Astrocyte (in vitro differentiated cells and primary cell): ENCODE results near the gene TMEM151A. TPM values are rescaled to one million over a fixed set of nuclear protein-coding genes. Genes with fewer than 3 reads are reported as not detected.

Source experiments
- DNase-seq: peaks from one replicate; pipeline ENCODE4 v3.0.0-alpha.2; 2010; ENCODE audit warnings: low read depth
- FAIRE-seq: peaks from 2 replicates; lab custom pipeline; 2011; peaks lifted over from hg19 to GRCh38; lab: Jason Lieb, UNC
- H2AFZ ChIP-seq: 2 replicates; pipeline ENCODE4 v1.6.0; 2012; ENCODE audit warnings: low read depth, low read length, inconsistent platforms
- H3K27ac ChIP-seq: 2 replicates; pipeline ENCODE4 v1.5.1; 2011; ENCODE audit warnings: low read depth, low read length, inconsistent platforms
- H3K27me3 ChIP-seq: 2 replicates; pipeline ENCODE4 v1.6.0; 2011; ENCODE audit warnings: low read length, inconsistent platforms; ENCODE audit not compliant: insufficient read depth
- H3K36me3 ChIP-seq: 2 replicates; pipeline ENCODE4 v1.5.1; 2011; ENCODE audit warnings: low read length, inconsistent platforms; ENCODE audit not compliant: insufficient read depth
- H3K4me1 ChIP-seq: 2 replicates; pipeline ENCODE4 v1.5.1; 2011; ENCODE audit warnings: low read length, inconsistent platforms; ENCODE audit not compliant: insufficient read depth
- H3K4me2 ChIP-seq: 2 replicates; pipeline ENCODE4 v1.6.0; 2012; ENCODE audit warnings: low read length, inconsistent platforms
- H3K4me3 ChIP-seq: 2 replicates; pipeline ENCODE4 v1.5.1; 2011; ENCODE audit warnings: low read depth, mild to moderate bottlenecking, low read length, inconsistent platforms; ENCODE audit not compliant: insufficient read depth
- H3K79me2 ChIP-seq: 2 replicates; pipeline ENCODE4 v1.6.0; 2012; ENCODE audit warnings: mild to moderate bottlenecking, low read length, inconsistent platforms; ENCODE audit not compliant: insufficient read depth
- H3K9ac ChIP-seq: 2 replicates; pipeline ENCODE4 v1.6.0; 2012; ENCODE audit warnings: mild to moderate bottlenecking, low read length, inconsistent platforms
- H3K9me3 ChIP-seq: 2 replicates; pipeline ENCODE4 v1.5.1; 2012; ENCODE audit warnings: low read depth, mild to moderate bottlenecking, low read length, inconsistent platforms; ENCODE audit not compliant: insufficient read depth
- H4K20me1 ChIP-seq: 2 replicates; pipeline ENCODE4 v1.6.0; 2012; ENCODE audit warnings: low read length, inconsistent platforms; ENCODE audit not compliant: insufficient read depth
- H3K27ac Mint-ChIP-seq: one replicate; pipeline ENCODE4 v1.8.0; 2021; ENCODE audit warnings: mild to moderate bottlenecking, mixed read lengths; ENCODE audit not compliant: unreplicated experiment
- H3K27me3 Mint-ChIP-seq: one replicate; pipeline ENCODE4 v1.8.0; 2021; ENCODE audit warnings: low read depth, mixed read lengths; ENCODE audit not compliant: unreplicated experiment
- H3K36me3 Mint-ChIP-seq: one replicate; pipeline ENCODE4 v1.8.0; 2021; ENCODE audit warnings: low read depth, mixed read lengths; ENCODE audit not compliant: unreplicated experiment
- H3K4me1 Mint-ChIP-seq: one replicate; pipeline ENCODE4 v1.8.0; 2021; ENCODE audit warnings: low read depth, mixed read lengths; ENCODE audit not compliant: unreplicated experiment
- H3K4me3 Mint-ChIP-seq: one replicate; pipeline ENCODE4 v1.8.0; 2021; ENCODE audit warnings: mild to moderate bottlenecking, moderate library complexity, mixed read lengths; ENCODE audit not compliant: unreplicated experiment
- H3K9me3 Mint-ChIP-seq: one replicate; pipeline ENCODE4 v1.8.0; 2021; ENCODE audit warnings: mild to moderate bottlenecking, mixed read lengths; ENCODE audit not compliant: unreplicated experiment
- CTCF ChIP-seq: IDR thresholded peaks from 2 replicates; pipeline ENCODE4 v1.5.1; 2011; ENCODE audit warnings: low read depth, mild to moderate bottlenecking, inconsistent platforms, low read length, moderate library complexity; ENCODE audit not compliant: insufficient read depth
- EZH2 ChIP-seq: IDR thresholded peaks from 2 replicates; pipeline ENCODE4 v1.6.1; 2012; ENCODE audit warnings: mild to moderate bottlenecking, low read length, inconsistent platforms; ENCODE audit not compliant: insufficient read depth
- total RNA-seq: library from RNA; stranded (reverse); gene quantifications from 2 replicates; pipeline ENCODE4 v1.2.1, GENCODE V29; 2021

The TMEM151A gene
- total RNA-seq, 1 donor from 2014 or later: 2.0 TPM

GRCh38 chr11:66343176-66343575, 51.5 kb downstream of the TMEM151A start:
- Histone ChIP-seq H3K79me2 (peaks cover 34% of the 10 kb centered on the region), H3K27ac (no peak overlapping the region), H3K9ac (no peak overlapping the region), H3K9me3 (no peaks in the 10 kb centered on the region), H3K4me1 (peaks cover 38% of the 10 kb centered on the region), H3K36me3 (peaks cover 3% of the 10 kb centered on the region), H3K4me3 (no peak overlapping the region), H4K20me1 (peaks cover 31% of the 10 kb centered on the region), H2AFZ (no peak overlapping the region), H3K4me2 (peak overlapping the region; percentile 96), H3K27me3 (no peaks in the 10 kb centered on the region)
- H3K9me3 Mint-ChIP-seq: peaks cover 1% of the 10 kb centered on the region
- H3K4me1 Mint-ChIP-seq: peaks cover 28% of the 10 kb centered on the region
- DNase-seq: no peak
- H3K27ac Mint-ChIP-seq: no peak overlapping the region
- FAIRE-seq: no peak
- no peaks in the 10 kb centered on the region for H3K27me3 Mint-ChIP-seq
- peaks cover 7% of the 10 kb centered on the region for H3K36me3 Mint-ChIP-seq
- no peak for TF ChIP-seq CTCF
- TF ChIP-seq EZH2: no peak
- H3K4me3 Mint-ChIP-seq: peak overlapping the region; percentile 98

- peaks cover 2% of the 10 kb centered on the region for H3K36me3 Mint-ChIP-seq
- peaks cover 1% of the 10 kb centered on the region for H3K9me3 Mint-ChIP-seq
- peaks cover 33% of the 10 kb centered on the region for H3K4me1 ChIP-seq
- no peaks in the 10 kb centered on the region for H3K9me3 ChIP-seq
- peak within 1 kb of the TSS; percentile 90 for H3K9ac ChIP-seq
- H3K36me3 ChIP-seq: peaks cover 3% of the 10 kb centered on the region
- peak within 1 kb of the TSS; percentile 97 for H3K27ac Mint-ChIP-seq
- peak; percentile 94 for DNase-seq
- H3K27me3 ChIP-seq: no peaks in the 10 kb centered on the region
- H3K27ac ChIP-seq: peak within 1 kb of the TSS; percentile 61
- no peaks in the 10 kb centered on the region for H3K27me3 Mint-ChIP-seq
- FAIRE-seq: no peak
- H3K4me2 ChIP-seq: peak within 1 kb of the TSS; percentile 96
- H3K4me3 ChIP-seq: peak within 1 kb of the TSS; percentile 86
- peaks cover 21% of the 10 kb centered on the region for H3K4me1 Mint-ChIP-seq
- TF ChIP-seq EZH2: no peak
- no peak for TF ChIP-seq CTCF
- H3K4me3 Mint-ChIP-seq: peak within 1 kb of the TSS; percentile 98
- peak within 1 kb of the TSS; percentile 87 for H2AFZ ChIP-seq
- peaks cover 34% of the 10 kb centered on the region for H3K79me2 ChIP-seq
- H4K20me1 ChIP-seq: peaks cover 31% of the 10 kb centered on the region
Measured at GRCh38 chr11:66344550-66345315, 53.0 kb downstream of the TMEM151A start, which contains the start of gene BRMS1. Gene BRMS1, minus strand, starts transcription at chr11:66345104. Its CDS starts 2,870 bp downstream, at chr11:66342234.

- Histone ChIP-seq H3K4me3 (peak overlapping the region; percentile 86), H3K27ac (peak overlapping the region; percentile 61), H2AFZ (peak overlapping the region; percentile 87), H3K36me3 (peaks cover 3% of the 10 kb centered on the region), H3K79me2 (peaks cover 34% of the 10 kb centered on the region), H3K27me3 (no peaks in the 10 kb centered on the region), H3K9me3 (no peaks in the 10 kb centered on the region), H3K4me2 (peak overlapping the region; percentile 96), H3K9ac (peak overlapping the region; percentile 90), H4K20me1 (peaks cover 31% of the 10 kb centered on the region), H3K4me1 (peaks cover 33% of the 10 kb centered on the region)
- H3K4me1 Mint-ChIP-seq: peaks cover 21% of the 10 kb centered on the region
- no peaks in the 10 kb centered on the region for H3K27me3 Mint-ChIP-seq
- peaks cover 1% of the 10 kb centered on the region for H3K9me3 Mint-ChIP-seq
- H3K27ac Mint-ChIP-seq: peak overlapping the region; percentile 97
- FAIRE-seq (no peak), DNase-seq (no peak)
- TF ChIP-seq EZH2 (no peak), CTCF (no peak)
- H3K4me3 Mint-ChIP-seq: peak overlapping the region; percentile 98
- peaks cover under 1% of the 10 kb centered on the region for H3K36me3 Mint-ChIP-seq
Measured at GRCh38 chr11:66345316-66345649, 53.6 kb downstream of the TMEM151A start.
